ENCODE data around the gene TRIP6. TPM values are rescaled to one million over a fixed set of nuclear protein-coding genes. Genes with fewer than 3 reads are reported as not detected.

The TRIP6 gene, protein sequence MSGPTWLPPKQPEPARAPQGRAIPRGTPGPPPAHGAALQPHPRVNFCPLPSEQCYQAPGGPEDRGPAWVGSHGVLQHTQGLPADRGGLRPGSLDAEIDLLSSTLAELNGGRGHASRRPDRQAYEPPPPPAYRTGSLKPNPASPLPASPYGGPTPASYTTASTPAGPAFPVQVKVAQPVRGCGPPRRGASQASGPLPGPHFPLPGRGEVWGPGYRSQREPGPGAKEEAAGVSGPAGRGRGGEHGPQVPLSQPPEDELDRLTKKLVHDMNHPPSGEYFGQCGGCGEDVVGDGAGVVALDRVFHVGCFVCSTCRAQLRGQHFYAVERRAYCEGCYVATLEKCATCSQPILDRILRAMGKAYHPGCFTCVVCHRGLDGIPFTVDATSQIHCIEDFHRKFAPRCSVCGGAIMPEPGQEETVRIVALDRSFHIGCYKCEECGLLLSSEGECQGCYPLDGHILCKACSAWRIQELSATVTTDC
- total RNA-seq (2014; rRNA removed; shearing (Covaris generic); ENCODE audit: low replicate concordance) = 234 and 286 TPM in 2 replicates

GRCh38 chr7:100867040-100867775, at the start of gene TRIP6:
Gene TRIP6 (plus strand): TSS chr7:100867387. CDS start chr7:100867498, 111 bp downstream.
- DNase-seq (ENCODE audit: low read depth) = peak; percentile 88
- in situ Hi-C loops (cut with HindIII; ENCODE audit: low pct_unique_long_range_greater_than_20kb, low sequenced_read_pairs) = no loop called here

GRCh38 chr7:100818366-100818765, 48.8 kb upstream of the TRIP6 start:
- in situ Hi-C loops (cut with HindIII; ENCODE audit: low pct_unique_long_range_greater_than_20kb, low sequenced_read_pairs) = no loop called here
- DNase-seq (ENCODE audit: low read depth) = no peak

DNA sequence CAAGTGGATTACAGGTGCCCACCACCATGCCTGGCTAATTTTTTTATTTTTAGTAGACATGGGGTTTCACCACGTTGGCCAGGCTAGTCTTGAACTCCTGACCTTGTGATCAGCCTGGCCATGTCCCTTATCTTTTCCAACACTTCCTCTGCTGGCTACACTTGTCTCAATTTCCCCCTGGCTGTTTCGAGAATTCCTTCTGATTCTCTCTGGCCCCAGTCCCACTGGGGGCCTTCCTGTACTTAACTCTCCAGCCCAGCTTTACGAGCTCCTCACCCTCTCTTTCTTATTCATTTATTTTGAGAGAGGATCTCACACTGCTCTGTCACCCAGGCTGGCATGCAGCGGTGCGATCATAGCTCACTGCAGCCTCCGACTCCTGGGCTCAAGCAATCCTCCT, 48.4 kb upstream of the TRIP6 start:
- in situ Hi-C loops (cut with HindIII; ENCODE audit: low pct_unique_long_range_greater_than_20kb, low sequenced_read_pairs) = no loop called here
- no peak for DNase-seq (ENCODE audit: low read depth)

DNA sequence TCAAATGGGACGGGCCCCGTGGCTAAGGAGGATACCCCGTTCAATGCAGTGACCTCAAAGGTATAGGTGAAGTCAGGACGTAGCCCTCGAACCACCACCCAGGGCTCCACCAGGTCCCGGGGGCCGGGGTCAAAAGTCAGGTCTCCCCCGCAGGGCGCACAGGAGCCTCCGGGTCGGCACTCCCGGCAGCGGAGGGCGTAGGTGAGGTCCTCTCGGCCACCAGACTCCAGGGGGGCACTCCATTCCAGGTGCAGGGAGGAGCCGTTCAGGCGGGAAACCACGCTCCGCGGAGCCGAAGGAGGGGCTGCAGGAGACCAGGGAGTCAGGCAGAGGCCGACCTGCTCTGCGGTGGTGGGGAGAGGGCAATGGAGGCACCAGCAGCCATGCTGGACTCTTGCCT, 47.6 kb upstream of the TRIP6 start:
- DNase-seq (ENCODE audit: low read depth) = no peak
- in situ Hi-C loops (cut with HindIII; ENCODE audit: low pct_unique_long_range_greater_than_20kb, low sequenced_read_pairs) = no loop called here

GRCh38 chr7:100822236-100823139, 44.7 kb upstream of the TRIP6 start:
- no peak for DNase-seq (ENCODE audit: low read depth)
- in situ Hi-C loops (cut with HindIII; ENCODE audit: low pct_unique_long_range_greater_than_20kb, low sequenced_read_pairs) = no loop called here

GRCh38 chr7:100823140-100823525, 44.1 kb upstream of the TRIP6 start:
- in situ Hi-C loops (cut with HindIII; ENCODE audit: low pct_unique_long_range_greater_than_20kb, low sequenced_read_pairs) = no loop called here
- no peak for DNase-seq (ENCODE audit: low read depth)

DNA sequence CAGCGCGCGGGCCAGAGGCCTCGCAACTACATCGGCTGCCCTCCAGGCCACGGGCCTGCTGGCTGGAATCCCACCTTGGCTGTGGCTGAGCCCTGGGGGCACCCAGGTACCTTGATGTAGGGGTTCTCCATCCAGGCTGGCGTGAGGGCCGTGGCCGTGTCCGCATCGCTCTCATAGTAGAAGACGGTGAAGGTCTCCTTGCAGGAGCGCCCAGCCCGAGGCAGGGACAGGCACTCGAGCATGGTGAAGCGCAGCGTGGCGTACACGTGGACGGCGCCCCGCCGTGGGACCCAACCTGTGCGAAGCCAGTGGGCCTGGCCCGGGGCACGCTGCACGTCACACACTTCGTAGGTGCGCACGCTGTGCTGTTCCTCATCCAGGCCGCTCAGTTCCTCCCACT, 43.7 kb upstream of the TRIP6 start:
- in situ Hi-C loops (cut with HindIII; ENCODE audit: low pct_unique_long_range_greater_than_20kb, low sequenced_read_pairs) = no loop called here
- DNase-seq (ENCODE audit: low read depth) = no peak

- in situ Hi-C loops (cut with HindIII; ENCODE audit: low pct_unique_long_range_greater_than_20kb, low sequenced_read_pairs) = no loop called here
- no peak for DNase-seq (ENCODE audit: low read depth)
Measured at GRCh38 chr7:100824499-100825214, 42.5 kb upstream of the TRIP6 start.

- in situ Hi-C loops (cut with HindIII; ENCODE audit: low pct_unique_long_range_greater_than_20kb, low sequenced_read_pairs) = no loop called here
- DNase-seq (ENCODE audit: low read depth) = no peak
Measured at GRCh38 chr7:100825215-100825671, 41.9 kb upstream of the TRIP6 start.

DNA sequence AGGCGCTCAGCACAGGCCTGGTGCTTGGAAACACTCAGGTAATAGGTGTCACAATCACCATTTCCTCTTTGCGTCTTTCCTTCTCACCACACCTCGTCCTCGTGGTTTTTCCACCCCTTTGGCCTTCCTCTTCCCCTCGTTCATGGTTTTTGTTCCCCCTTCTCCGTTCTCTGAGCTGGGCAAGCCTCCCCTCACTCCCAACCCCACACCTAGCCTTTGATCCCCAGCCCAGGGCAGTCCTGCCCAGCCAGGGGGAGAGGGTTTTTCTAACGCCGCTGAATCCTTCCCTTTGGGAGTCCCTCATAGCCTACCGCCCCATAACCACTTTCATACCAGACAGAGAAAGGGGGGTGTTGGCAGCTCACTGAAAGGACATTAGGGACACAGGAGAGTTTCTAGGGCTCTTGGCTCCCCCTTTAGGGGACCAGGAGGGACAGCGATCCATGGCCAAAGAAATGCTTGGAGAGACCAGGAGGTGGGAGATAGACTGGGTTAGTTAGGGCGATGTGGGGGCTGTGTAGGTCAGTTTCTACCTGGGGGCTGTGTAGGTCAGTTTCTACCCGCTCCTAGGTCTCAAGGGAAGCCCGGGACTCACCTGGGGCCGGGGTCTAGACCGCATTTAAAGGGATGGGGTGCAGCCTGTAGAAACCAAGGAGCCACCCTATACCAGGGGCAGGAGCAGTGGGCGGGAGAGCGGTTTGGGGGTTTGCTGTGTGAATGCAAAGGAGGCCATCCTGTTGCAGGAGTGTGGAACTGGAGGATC, 41.3 kb upstream of the TRIP6 start:
- in situ Hi-C loops (cut with HindIII; ENCODE audit: low pct_unique_long_range_greater_than_20kb, low sequenced_read_pairs) = no loop called here
- DNase-seq (ENCODE audit: low read depth) = peak; percentile 32

- DNase-seq (ENCODE audit: low read depth) = peak; percentile 44
- in situ Hi-C loops (cut with HindIII; ENCODE audit: low pct_unique_long_range_greater_than_20kb, low sequenced_read_pairs) = no loop called here
Measured at GRCh38 chr7:100826514-100827329, 40.5 kb upstream of the TRIP6 start.

DNA sequence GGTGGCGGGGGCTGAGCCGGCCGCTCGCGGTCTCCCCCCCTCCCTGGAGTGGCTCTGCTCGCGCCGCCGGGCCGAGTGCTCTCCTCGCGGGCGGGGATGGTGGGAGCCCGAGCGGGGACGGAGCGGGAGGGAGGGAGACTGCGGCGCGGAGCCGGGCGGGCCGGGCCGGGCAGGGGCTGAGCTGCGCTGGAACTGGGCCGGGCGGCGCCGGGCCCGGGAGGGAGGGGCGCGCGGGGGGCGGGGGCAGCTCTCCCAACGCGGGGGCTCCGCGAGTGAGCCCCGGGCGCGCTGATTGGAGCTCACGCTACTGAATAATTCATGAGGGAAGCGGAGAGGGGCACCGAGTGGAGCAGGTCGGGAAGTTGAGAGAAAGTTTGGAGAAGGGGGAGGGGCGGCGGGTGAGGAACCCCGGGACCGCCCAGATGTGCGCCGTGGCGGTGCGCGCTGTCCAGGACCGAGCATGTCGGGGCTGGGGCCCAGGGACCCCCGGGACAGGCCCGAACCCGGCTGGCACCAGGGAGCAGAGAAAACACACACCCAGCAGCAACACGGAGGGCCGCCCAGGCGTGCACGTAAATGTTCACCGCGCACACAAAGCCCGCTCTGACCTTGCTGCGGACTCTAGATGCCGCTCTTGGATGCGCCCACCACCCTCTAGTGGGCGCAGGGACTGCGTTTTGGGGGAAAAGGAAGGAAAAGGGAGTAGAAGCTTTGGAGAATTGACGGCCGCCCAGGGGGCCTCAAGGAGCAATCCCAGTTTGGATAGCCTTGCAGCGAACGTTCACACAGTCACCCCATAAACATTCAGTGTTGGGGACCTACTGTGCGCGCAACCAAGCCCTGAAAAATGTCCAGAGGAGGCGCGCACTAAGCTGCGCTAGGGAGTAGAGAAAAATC, 39.6 kb upstream of the TRIP6 start, which contains the start of gene EPHB4:
Gene EPHB4, minus strand, starts transcription at position 194 of the 897 bp plus-strand sequence. CDS start 493 bp downstream, outside the sequence.
- in situ Hi-C loops (cut with HindIII; ENCODE audit: low pct_unique_long_range_greater_than_20kb, low sequenced_read_pairs) = no loop called here

GRCh38 chr7:100829150-100829716, 38.0 kb upstream of the TRIP6 start:
- no peak for DNase-seq (ENCODE audit: low read depth)
- in situ Hi-C loops (cut with HindIII; ENCODE audit: low pct_unique_long_range_greater_than_20kb, low sequenced_read_pairs) = no loop called here

More for the DNA sequence above, 39.6 kb upstream of the TRIP6 start, which contains the start of gene EPHB4:
- peak; percentile 76 for DNase-seq (ENCODE audit: low read depth)

- in situ Hi-C loops (cut with HindIII; ENCODE audit: low pct_unique_long_range_greater_than_20kb, low sequenced_read_pairs) = no loop called here
- DNase-seq (ENCODE audit: low read depth) = no peak
Measured at GRCh38 chr7:100830396-100830795, 36.8 kb upstream of the TRIP6 start.

- in situ Hi-C loops (cut with HindIII; ENCODE audit: low pct_unique_long_range_greater_than_20kb, low sequenced_read_pairs) = no loop called here
- no peak for DNase-seq (ENCODE audit: low read depth)
Measured at GRCh38 chr7:100832281-100832633, 34.9 kb upstream of the TRIP6 start.

All from Caki2 (cell line).